WERI-Rb-1 (cell line): ENCODE results near the gene HOXC4.

Source experiments
- DNase-seq: peaks from one replicate; pipeline ENCODE4 v3.0.0-alpha.2; 2020
- H3K27ac ChIP-seq: fragments of 250-450 bp; sonication (Bioruptor Pico); 2 replicates; pipeline ENCODE4 v1.5.1; 2020; ENCODE audit warnings: mild to moderate bottlenecking, moderate library complexity
- H3K27me3 ChIP-seq: fragments of 250-450 bp; sonication (Bioruptor Pico); 2 replicates; pipeline ENCODE4 v1.5.1; 2021; ENCODE audit warnings: mild to moderate bottlenecking, low read depth, moderate library complexity; ENCODE audit not compliant: insufficient read depth, severe bottlenecking
- H3K36me3 ChIP-seq: fragments of 250-450 bp; sonication (Bioruptor Pico); 2 replicates; pipeline ENCODE4 v1.5.1; 2020; ENCODE audit warnings: mild to moderate bottlenecking, moderate library complexity
- H3K4me3 ChIP-seq: 2 replicates; pipeline ENCODE4 v1.5.1; 2011; ENCODE audit warnings: low read depth, mild to moderate bottlenecking, control low read depth, low read length
- H3K9me3 ChIP-seq: fragments of 250-450 bp; sonication (Bioruptor Pico); 2 replicates; pipeline ENCODE4 v1.5.1; 2021; ENCODE audit warnings: mild to moderate bottlenecking, moderate library complexity; ENCODE audit not compliant: severe bottlenecking
- CTCF ChIP-seq: IDR thresholded peaks from 2 replicates; pipeline ENCODE4 v1.5.1; 2011; ENCODE audit warnings: low read depth, mild to moderate bottlenecking, control low read depth, inconsistent platforms, low read length

HOXC4 gene

GRCh38 chr12:54053003-54053750 is 458 bp upstream of the HOXC4 start:
- H3K27me3 ChIP-seq, result no peaks in the 10 kb centered on the region
- no peak for TF ChIP-seq CTCF
- H3K9me3 ChIP-seq, result no peaks in the 10 kb centered on the region
- H3K4me3 ChIP-seq, result peak overlapping the region; percentile 90
- DNase-seq, result no peak
- peak overlapping the region; percentile 81 for H3K27ac ChIP-seq
- peaks cover 4% of the 10 kb centered on the region for H3K36me3 ChIP-seq

GRCh38 chr12:54054742-54055194 is 1.1 kb downstream of the HOXC4 start:
- Histone ChIP-seq H3K4me3 (peak overlapping the region; percentile 90), H3K27ac (peak overlapping the region; percentile 81), H3K36me3 (peaks cover 4% of the 10 kb centered on the region), H3K9me3 (no peaks in the 10 kb centered on the region), H3K27me3 (no peaks in the 10 kb centered on the region)
- DNase-seq, result no peak
- TF ChIP-seq CTCF, result no peak

- Histone ChIP-seq H3K9me3 (no peaks in the 10 kb centered on the region), H3K27ac (no peak overlapping the region), H3K4me3 (no peak overlapping the region), H3K36me3 (peaks cover 4% of the 10 kb centered on the region), H3K27me3 (no peaks in the 10 kb centered on the region)
- TF ChIP-seq CTCF, result no peak
- DNase-seq, result no peak
Observed at GRCh38 chr12:54055552-54055951, 1.9 kb downstream of the HOXC4 start.

- Histone ChIP-seq H3K27me3 (no peaks in the 10 kb centered on the region), H3K4me3 (no peak overlapping the region)
- DNase-seq, result no peak
Observed at GRCh38 chr12:54056110-54056509, 2.5 kb downstream of the HOXC4 start.

GRCh38 chr12:54058128-54058768 is 4.6 kb downstream of the HOXC4 start:
- no peaks in the 10 kb centered on the region for H3K27me3 ChIP-seq
- H3K9me3 ChIP-seq, result no peaks in the 10 kb centered on the region
- H3K27ac ChIP-seq, result no peak overlapping the region
- H3K36me3 ChIP-seq, result peaks cover 4% of the 10 kb centered on the region
- DNase-seq, result no peak
- no peak overlapping the region for H3K4me3 ChIP-seq
- no peak for TF ChIP-seq CTCF

More at GRCh38 chr12:54056110-54056509, 2.5 kb downstream of the HOXC4 start:
- no peak for TF ChIP-seq CTCF
- no peak overlapping the region for H3K27ac ChIP-seq
- peaks cover 4% of the 10 kb centered on the region for H3K36me3 ChIP-seq
- H3K9me3 ChIP-seq, result no peaks in the 10 kb centered on the region
